ENCODE results near the gene UBE2J2. TPM values are rescaled to one million over a fixed set of nuclear protein-coding genes. Genes with fewer than 3 reads are reported as not detected.

UBE2J2 gene
- total RNA-seq, 1 experiment from 2014 or later, result 49.6 TPM

DNA sequence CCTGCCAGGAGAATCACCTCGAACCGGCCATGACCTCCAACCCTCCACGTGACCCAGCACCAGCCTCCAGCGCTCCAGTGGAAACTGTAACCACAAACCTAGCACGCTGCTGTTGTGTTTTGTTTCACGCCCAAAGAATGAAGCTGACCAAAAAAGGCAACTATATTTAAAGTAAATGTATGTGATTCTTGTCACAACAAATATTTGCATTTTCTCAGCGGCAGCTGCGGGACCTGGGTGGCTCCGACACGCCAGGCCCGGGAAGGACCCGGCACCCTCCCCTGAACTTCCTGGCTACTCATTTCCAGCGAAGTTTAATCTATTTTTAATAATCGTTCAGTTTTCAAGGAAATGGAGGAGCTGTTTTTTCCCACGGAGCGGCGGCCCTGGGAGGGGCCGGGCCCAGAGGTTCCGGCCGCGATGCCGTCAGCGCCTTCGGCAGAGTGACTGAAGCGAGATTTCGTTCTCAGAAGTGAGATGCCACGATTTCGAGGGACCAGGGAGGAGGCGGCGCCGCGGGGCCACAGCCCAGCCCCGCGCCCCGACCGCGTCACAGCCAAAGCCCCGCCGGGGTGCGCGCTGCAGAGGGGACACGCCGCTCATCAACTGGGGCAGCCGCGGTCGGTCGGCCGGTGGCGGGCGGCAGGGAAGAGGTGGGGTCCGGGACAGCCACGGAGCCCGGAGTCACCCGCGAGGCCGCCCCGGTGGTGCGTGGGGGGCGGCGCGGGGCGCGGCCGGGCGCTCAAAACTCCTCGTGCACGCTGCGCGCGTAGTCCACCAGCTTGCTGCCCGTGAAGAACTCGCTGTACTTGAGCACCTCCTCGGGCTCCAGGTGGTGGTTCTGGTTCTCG is 56.7 kb downstream of the UBE2J2 start:
- DNase-seq (ENCODE audit: extremely low read depth, low read depth), result no peak

DNA sequence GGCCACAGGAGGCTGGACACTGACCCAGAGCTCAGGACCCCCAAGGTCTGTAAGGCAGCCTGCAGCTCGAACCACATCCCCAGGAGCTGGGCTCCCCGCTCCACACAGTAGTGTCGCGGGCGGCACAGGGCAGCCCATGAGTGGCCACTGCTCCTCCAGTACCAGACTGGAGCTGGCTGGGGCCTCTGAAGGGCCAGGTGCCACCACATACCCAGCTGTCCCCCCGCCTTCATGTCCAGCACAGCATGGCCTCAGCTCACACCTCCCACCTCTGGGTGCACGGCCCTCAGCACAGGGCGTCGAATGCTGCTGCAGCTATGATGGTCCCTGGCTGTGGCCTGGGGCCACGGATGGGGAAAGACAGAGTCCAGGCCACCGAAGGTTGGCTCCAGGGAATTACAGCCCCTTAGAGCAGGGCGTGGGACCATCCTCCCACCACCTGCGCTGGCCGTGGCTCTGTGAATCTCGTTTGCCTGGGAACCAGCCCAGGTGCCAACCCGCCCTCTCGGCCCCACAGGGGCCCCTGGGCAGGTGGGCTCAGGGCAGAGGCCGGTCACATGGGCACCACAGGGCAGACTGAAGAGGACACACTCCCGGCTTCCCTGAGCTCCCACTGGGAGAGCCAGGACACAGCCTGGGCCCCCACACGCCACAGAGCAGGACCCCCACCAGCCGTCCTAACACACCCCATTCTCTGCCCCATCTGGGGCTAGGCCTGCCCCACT is 57.6 kb downstream of the UBE2J2 start:
- DNase-seq (ENCODE audit: extremely low read depth, low read depth), result no peak

- DNase-seq (ENCODE audit: extremely low read depth, low read depth), result no peak
Observed at GRCh38 chr1:1215080-1215676, 58.5 kb downstream of the UBE2J2 start.

DNA sequence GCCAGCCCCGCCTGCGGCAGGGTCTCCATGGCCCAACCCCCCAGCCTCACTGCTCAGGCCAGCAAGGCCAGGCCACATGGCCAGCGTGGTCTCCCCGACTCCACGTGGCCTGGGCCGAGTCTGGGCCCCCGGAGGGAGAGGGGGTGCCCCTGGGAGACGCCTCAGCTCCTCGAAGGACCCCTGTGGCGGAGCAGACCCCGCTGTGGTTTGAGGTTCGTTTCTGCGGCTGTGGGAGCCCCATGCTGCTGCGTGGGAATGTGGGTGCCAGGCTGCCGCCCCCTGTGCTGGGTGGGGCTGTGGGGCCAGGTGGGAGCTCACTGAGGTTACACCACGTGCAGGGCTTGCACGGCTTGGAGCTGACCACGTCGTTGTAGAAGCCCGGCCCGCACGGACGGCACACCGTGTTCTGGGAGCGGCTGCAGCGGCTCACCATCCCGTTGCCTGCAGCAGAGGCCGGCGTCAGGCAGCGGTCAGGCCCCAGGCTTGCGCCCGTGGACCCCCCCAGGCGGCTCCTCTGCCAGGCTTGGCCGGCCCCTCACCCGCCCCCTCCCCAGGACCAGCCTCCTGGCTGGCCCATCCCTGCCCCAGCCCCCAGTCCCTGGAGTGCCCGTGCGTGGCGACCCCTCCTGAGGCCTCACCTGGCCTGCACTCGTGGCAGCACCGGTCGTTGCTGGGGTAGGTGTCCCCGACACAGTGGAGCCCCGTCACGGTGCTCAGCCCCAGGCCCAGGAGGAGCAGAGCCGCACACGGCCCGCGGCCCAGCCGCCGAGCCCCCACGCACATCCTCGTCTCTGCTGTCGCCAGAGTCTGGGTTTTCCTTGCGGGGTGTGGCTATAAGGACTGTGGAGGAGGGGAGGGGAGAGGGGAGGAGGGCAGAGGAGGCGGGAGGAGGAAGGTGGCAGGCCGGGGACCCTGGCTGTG is 60.0 kb downstream of the UBE2J2 start, which contains the start of gene TNFRSF4:
Gene TNFRSF4 (minus strand): TSS at position 809 of the 921 bp plus-strand sequence. CDS start 26 bp downstream, at position 783.
- no peak for DNase-seq (ENCODE audit: extremely low read depth, low read depth)

- DNase-seq (ENCODE audit: extremely low read depth, low read depth), result no peak
Observed at GRCh38 chr1:1212780-1213344, 60.8 kb downstream of the UBE2J2 start.

GRCh38 chr1:1211541-1212441 is 61.9 kb downstream of the UBE2J2 start:
- no peak for DNase-seq (ENCODE audit: extremely low read depth, low read depth)

DNA sequence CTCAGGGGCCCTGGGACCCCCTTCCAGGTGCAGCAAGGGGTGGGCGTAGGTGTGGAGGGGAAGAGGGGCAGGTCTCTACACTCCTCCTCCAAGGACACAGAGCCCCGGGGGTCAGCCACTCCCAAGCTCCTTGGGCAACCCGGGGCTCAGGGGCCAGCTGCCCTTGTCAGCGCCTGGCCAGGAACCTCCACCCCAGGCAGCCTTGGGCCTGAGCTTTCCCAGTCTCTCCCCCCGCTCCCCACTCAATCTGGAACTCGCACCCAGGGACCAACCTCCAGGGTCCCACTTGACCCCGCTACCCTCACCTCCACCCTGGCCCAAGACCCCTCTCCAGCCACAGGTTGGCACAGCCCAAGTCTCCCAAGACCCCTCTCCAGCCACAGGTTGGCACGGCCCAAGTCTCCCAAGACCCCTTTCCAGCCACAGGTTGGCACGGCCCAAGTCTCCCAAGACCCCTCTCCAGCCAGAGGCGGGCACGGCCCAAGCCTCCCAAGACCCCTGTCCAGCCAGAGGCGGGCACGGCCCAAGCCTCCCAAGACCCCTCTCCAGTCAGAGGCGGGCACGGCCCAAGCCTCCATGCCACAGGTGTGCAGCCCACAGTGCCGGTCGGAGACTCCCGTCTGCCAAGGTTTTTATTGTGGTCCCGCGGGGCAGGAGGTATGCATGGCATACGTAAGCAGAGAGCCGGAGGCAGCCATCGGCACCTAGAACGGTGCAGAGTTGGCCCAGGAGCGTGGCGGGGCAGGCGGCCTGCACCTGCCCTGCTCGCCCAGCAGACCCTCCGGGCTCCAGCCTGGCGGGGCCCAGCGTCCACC is 62.7 kb downstream of the UBE2J2 start:
- no peak for DNase-seq (ENCODE audit: extremely low read depth, low read depth)

DNA sequence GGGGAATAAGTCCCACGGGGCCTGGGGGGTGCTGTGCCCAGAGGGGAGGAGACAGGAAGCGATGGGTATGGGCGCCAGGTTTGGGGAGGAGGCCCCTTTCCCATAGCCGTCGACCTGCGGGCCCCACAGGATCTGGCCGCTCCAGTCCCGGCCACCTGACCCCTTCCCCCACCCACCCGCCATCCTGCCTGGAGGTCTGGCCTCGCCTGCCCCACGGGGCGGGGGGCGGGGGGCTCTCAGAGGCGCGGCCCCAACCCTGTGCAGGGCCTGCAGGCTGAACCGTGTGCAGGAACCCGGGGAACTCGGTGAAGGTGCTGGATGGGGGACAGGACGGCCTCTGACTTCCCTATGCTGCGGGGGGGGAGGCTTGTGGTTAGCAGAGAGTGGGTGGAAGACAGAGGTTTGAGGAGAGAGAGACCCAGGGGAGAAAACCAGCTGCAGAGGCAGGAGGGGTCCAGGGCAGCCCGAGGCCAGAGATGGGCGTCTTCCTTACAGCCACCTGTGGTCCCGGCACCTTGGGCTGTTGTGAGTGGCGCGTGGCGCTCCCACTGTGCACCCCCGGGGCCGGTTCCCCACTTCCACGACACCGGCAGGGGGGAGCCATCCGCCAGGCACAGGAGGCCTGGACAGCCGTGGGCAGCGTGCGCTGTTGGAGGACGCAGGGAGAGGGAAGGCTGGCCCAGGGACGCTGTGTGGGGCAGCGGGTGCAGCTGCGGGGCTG is 64.8 kb downstream of the UBE2J2 start:
- no peak for DNase-seq (ENCODE audit: extremely low read depth, low read depth)

DNA sequence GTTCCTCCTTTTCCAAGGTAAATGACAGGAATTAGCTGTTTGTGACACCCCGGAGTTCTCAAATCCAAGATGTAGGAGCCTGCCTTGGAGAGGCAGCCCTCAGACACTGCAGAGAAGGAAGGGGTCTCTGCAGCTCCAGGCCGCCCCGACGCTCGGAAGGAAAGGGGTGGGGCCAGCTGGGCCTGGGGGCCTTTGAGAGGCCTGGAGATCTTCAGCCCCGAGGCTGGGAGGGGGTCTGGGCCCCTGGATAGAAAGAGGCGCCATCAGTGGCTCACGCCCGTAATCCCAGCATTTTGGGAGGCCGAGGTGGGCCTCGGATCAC is 66.1 kb downstream of the UBE2J2 start:
- no peak for DNase-seq (ENCODE audit: extremely low read depth, low read depth)

GRCh38 chr1:1206966-1207531 is 66.6 kb downstream of the UBE2J2 start:
- DNase-seq (ENCODE audit: extremely low read depth, low read depth), result no peak

DNA sequence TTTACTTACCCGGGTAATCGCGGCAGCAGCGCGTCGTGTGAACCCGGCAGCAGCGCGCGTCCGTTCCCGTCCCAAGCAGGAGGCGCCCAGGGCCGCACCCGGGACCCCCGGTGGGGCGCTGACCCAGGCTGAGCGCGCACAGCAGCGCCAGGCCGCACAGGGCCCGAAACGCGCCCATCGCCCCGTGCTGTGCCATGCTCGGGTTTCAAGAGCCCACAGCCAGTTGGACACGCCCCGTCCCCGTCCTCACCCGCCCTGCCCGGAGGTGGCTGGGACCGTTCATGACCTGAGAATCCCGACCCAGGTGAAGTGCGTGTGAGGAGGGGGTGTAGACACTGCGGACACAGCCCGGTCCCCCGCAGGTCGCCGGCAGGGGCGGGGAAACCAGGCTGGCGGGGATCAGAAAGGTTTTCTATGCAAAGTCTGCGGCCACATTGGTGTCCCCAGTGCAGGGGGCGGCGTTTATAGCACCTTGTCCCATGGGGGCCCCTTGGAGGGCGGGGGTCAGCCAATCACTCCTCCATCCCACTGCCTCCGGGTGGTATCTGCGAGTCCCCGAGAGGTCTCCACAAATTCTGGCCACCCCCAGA is 67.2 kb downstream of the UBE2J2 start, which contains the start of gene TNFRSF18:
Gene TNFRSF18 (minus strand): TSS at position 217 of the 590 bp plus-strand sequence. CDS start 21 bp downstream, at position 196.
- DNase-seq (ENCODE audit: extremely low read depth, low read depth), result no peak

DNA sequence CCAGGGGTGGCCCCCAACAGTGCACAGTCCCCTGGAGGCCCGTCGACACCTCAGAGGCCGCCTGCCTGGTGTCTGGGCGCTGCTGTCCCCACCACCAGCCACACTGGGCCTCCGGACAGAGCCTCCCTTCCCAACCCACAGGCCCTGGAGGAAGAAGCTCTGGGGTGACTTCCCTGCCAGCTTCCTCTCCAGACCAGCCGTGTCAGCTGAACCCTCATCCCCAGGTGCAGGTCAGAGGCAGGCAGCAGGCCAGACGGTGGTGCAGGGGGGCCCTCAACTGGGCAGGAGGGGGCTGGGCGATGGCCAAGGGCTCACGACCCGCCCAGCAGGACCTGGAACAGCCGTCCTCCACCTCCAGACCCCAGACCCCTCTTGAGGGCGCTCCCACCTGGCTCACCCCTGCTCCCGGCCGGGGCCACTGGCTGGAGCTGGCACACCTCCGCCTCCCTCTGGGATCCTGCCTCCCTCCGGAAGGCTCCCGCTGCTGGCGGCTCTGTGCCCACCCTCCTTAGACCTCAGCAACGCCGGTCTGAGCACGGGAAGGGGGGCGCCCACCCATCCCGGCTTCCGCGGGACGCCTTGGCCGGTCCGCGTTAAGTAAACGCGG is 67.8 kb downstream of the UBE2J2 start:
- no peak for DNase-seq (ENCODE audit: extremely low read depth, low read depth)

DNA sequence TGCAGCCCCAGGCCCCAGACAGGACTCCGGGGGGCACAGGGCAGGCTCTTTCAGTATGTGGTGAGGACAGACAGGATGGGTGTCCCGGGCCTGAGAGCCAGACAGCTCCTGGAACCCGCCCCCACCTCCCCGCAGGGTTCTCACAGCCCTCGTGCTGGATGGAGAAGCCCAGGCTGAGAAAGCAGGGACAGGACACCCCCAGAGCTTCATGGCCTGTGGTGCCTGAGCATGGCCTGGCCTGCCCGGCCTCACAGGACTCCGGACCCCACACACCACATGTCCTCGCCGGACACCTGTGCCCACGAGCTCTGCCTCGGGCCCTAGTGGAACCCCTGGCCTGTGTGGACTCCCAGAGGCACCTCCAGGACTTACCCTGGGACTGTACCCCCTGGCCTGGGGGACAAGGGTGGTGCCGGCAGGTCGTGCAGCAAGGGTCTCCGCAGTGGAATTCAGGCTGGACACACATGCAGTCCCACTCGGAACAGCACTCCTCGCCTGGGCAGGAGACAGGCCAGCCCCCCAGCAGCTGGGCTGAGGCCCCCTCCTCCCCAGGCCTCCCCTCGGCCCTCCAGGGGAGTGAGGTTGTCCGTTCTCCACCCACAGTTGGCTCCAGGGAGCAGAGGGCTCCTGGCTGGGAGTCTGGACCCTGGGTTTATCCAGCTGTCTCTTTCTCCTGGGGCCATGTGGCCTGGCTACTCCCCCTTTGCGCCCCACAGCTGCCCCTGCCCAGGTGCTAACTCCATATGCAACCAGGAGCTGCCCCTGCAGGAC is 68.5 kb downstream of the UBE2J2 start:
- DNase-seq (ENCODE audit: extremely low read depth, low read depth), result no peak

GRCh38 chr1:1204425-1204920 is 69.2 kb downstream of the UBE2J2 start:
- no peak for DNase-seq (ENCODE audit: extremely low read depth, low read depth)
